Esophagus squamous epithelium (tissue), 5 donors: Measurements from ENCODE around the gene VANGL2. TPM values are rescaled to one million over a fixed set of nuclear protein-coding genes. Genes with fewer than 3 reads are reported as not detected.

Source experiments
- DNase-seq: peaks from one replicate; lab custom pipeline; 2025; lab: John Stamatoyannopoulos, UW
- H3K27ac ChIP-seq, 4 donors: fragments of 200-600 bp; sonication (generic); one replicate each; pipeline ENCODE4 v1.5.1; 2016 to 2019; ENCODE audit warnings: mild to moderate bottlenecking in 1 of 4
- H3K27me3 ChIP-seq, 4 donors: fragments of 200-600 bp; sonication (generic); 1 replicate in 3 of 4; 2 replicates in 1 of 4; pipeline versions ENCODE4 v1.5.1 to v1.6.0; 2017 to 2021; ENCODE audit warnings: antibody characterized with exemption in 1 of 4
- H3K36me3 ChIP-seq, 3 donors: fragments of 200-600 bp; sonication (generic); one replicate each; pipeline ENCODE4 v1.5.1; 2016 to 2019
- H3K4me1 ChIP-seq, 3 donors: fragments of 200-600 bp; sonication (generic); one replicate each; pipeline ENCODE4 v1.5.1; 2017 to 2019
- H3K4me3 ChIP-seq, 4 donors: fragments of 200-600 bp; sonication (generic); 1 replicate in 3 of 4; 2 replicates in 1 of 4; pipeline ENCODE4 v1.5.1; 2016 to 2019; ENCODE audit warnings: mild to moderate bottlenecking in 2 of 4, moderate library complexity in 1 of 4
- H3K9me3 ChIP-seq, 3 donors: fragments of 200-600 bp; sonication (generic); one replicate each; pipeline ENCODE4 v1.5.1; 2016 to 2019
- POLR2A ChIP-seq, 4 donors: fragments of 450-650 bp; IDR thresholded peaks; one replicate each; pipeline ENCODE4 v1.6.1; 2017; ENCODE audit warnings: antibody characterized with exemption in 4 of 4, mild to moderate bottlenecking in 4 of 4, moderate library complexity in 3 of 4
- WGBS, 2 donors: methylation state at CpG; one replicate each; pipeline ENCODE4 v1.1.5; 2018; 5-methylcytosine and 5-hydroxymethylcytosine counted together
- intact Hi-C: fragments of 100-400 bp; cut with DNase I; formaldehyde crosslinking; loops from one replicate; pipeline ENCODE4 v1.15.0; 2022
- total RNA-seq, 4 donors: library from RNA; depleted of rRNA; stranded (reverse); fragments of >200 nt; gene quantifications; one replicate each; pipeline ENCODE4 v1.1.0, GENCODE V29; 2016
- TF ChIP-seq, protein P1 (sequence below), 6 experiments: fragments of 450-650 bp in 4 of 6; fragments of 200-600 bp in 2 of 6; sonication (generic) in 2 of 6; IDR thresholded peaks; one replicate each; pipeline ENCODE4 v1.5.1; 2016 to 2019; ENCODE audit warnings: antibody characterized with exemption in 6 of 6, mild to moderate bottlenecking in 4 of 6, moderate library complexity in 4 of 6
- donor health status: DM: yes; HTN: yes; CAD: no.

VANGL2 gene
- total RNA-seq, 4 donors from 2014 or later, result 5.9 to 10.8 (median 7.7) TPM

DNA sequence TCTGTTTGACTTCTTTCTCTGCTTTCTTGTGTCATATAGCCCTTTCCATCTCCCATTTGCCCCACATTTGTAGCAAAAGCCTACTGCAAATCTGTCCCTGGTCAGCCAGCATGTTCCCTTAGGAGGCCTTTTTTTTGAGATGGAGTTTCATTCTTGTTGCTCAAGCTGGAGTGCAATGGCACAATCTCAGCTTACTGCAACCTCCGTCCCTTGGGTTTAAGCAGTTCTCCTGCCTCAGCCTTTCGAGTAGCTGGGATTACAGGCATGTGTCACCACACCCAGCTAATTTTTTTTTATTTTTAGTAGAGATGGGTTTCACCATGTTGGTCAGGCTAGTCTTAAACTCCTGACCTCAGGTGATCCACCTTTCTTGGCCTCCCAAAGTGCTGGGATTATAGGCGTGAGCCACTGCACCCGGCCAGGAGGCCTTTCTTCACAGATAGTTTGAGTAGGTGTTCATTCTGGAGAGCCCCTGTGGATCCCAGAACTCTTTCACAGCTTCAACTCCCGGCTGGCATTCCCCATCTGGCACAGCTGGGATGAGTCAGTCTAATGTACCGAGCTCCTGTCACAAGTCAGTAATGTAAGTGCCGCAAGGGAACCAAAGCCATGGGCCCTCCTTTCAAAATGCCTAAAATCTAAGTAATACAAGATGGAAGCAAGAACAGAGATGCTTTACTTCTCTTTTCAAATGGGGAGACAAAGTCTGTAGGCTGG is 42.9 kb upstream of the VANGL2 start:
- H3K36me3 ChIP-seq, result peaks cover 27 to 90% (median 46%) of the 10 kb centered on the region in 3 donors
- WGBS, 2 donors, result 81 to 88% methylated on average over 3 to 7 of the region's 7 CpGs
- no peak overlapping the region for H3K27ac ChIP-seq
- no peaks in the 10 kb centered on the region for H3K4me1 ChIP-seq
- TF ChIP-seq POLR2A (IDR thresholded peaks at IDR 0.05), result no peak
- TF ChIP-seq, protein P1, sequence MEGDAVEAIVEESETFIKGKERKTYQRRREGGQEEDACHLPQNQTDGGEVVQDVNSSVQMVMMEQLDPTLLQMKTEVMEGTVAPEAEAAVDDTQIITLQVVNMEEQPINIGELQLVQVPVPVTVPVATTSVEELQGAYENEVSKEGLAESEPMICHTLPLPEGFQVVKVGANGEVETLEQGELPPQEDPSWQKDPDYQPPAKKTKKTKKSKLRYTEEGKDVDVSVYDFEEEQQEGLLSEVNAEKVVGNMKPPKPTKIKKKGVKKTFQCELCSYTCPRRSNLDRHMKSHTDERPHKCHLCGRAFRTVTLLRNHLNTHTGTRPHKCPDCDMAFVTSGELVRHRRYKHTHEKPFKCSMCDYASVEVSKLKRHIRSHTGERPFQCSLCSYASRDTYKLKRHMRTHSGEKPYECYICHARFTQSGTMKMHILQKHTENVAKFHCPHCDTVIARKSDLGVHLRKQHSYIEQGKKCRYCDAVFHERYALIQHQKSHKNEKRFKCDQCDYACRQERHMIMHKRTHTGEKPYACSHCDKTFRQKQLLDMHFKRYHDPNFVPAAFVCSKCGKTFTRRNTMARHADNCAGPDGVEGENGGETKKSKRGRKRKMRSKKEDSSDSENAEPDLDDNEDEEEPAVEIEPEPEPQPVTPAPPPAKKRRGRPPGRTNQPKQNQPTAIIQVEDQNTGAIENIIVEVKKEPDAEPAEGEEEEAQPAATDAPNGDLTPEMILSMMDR (IDR thresholded peaks at IDR 0.05), result no peak
- DNase-seq, result no peak
- no peaks in the 10 kb centered on the region for H3K9me3 ChIP-seq
- intact Hi-C loops, result no loop called here
- H3K4me3 ChIP-seq, result no peak overlapping the region
- H3K27me3 ChIP-seq, result no peaks in the 10 kb centered on the region

DNA sequence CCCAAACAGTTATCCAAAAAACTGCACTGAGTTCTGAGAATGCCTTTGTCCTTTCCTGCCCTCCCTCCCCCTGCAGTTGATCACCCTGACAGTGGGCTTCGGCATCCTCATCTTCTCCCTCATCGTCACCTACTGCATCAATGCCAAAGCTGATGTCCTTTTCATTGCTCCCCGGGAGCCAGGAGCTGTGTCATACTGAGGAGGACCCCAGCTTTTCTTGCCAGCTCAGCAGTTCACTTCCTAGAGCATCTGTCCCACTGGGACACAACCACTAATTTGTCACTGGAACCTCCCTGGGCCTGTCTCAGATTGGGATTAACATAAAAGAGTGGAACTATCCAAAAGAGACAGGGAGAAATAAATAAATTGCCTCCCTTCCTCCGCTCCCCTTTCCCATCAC is 42.3 kb upstream of the VANGL2 start:
- Histone ChIP-seq H3K27ac (no peak overlapping the region), H3K36me3 (peaks cover 26 to 84% (median 40%) of the 10 kb centered on the region in 3 donors), H3K4me1 (no peaks in the 10 kb centered on the region), H3K4me3 (no peak overlapping the region), H3K9me3 (no peaks in the 10 kb centered on the region), H3K27me3 (no peaks in the 10 kb centered on the region)
- WGBS, 2 donors, result 81 to 82% methylated on average over 4 of the region's 4 CpGs
- no peak for DNase-seq
- intact Hi-C loops, result no loop called here
- no peak for TF ChIP-seq POLR2A (IDR thresholded peaks at IDR 0.05)
- TF ChIP-seq, protein P1 (IDR thresholded peaks at IDR 0.05), result no peak

- no peak overlapping the region for H3K27ac ChIP-seq
- no peaks in the 10 kb centered on the region for H3K27me3 ChIP-seq
- 72 to 85% methylated on average over 7 to 8 of the region's 9 CpGs for WGBS, 2 donors
- H3K9me3 ChIP-seq, result no peaks in the 10 kb centered on the region
- no peak for DNase-seq
- H3K36me3 ChIP-seq, result peaks cover 10 to 67% (median 24%) of the 10 kb centered on the region in 3 donors
- no peak overlapping the region for H3K4me3 ChIP-seq
- TF ChIP-seq, protein P1 (IDR thresholded peaks at IDR 0.05), result no peak
- TF ChIP-seq POLR2A (IDR thresholded peaks at IDR 0.05), result no peak
- intact Hi-C loops, result no loop called here
- H3K4me1 ChIP-seq, result no peaks in the 10 kb centered on the region
Measured at GRCh38 chr1:160359559-160360226, 40.7 kb upstream of the VANGL2 start.

DNA sequence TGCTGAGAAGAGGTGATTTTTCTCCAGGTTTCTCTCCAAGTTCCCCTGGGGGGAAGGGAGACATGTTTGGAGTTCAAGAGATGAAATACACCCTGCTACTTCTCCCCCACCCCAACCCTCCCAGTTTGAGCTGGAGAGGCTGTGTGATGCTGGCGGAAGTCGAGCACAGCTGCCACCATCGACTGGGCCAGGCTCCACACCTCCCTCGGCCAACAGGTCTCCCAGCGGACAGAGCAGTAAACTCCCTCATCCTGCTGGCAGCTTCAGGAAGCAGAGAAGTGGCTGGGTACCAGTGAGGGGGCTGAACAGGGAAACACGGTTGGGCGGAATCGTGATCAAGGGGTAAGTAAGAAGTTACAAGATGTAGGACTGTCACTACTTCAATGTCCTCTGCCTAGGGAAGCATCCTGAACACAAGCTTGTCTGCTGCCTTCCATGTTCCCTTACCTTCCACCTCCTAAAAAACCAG is 40.1 kb upstream of the VANGL2 start:
- TF ChIP-seq, protein P1 (IDR thresholded peaks at IDR 0.05), result no peak
- no peak for TF ChIP-seq POLR2A (IDR thresholded peaks at IDR 0.05)
- intact Hi-C loops, result no loop called here
- DNase-seq, result no peak
- Histone ChIP-seq H3K27me3 (no peaks in the 10 kb centered on the region), H3K27ac (no peak overlapping the region), H3K4me3 (no peak overlapping the region), H3K9me3 (no peaks in the 10 kb centered on the region), H3K4me1 (no peaks in the 10 kb centered on the region), H3K36me3 (peaks cover 7 to 62% (median 18%) of the 10 kb centered on the region in 3 donors)
- 89 to 91% methylated on average over 4 to 5 of the region's 8 CpGs for WGBS, 2 donors

DNA sequence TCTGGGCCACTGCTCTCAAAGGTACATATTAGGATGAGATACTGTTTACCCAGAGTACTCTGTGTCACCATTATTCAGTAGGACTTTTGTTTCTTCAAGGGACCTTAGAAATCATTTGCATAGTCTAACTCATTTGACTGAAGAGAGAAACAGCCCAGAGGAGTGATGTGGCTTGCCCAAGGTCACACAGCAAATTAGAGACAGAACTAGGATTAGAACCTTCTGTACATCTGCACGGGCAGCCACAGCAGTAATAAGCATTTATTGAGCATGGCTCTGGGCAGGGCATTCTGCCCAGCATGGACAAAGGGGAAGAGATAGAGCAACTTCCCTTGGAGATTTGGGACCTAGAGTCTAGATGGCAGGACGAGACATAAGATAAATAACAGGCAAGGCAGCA is 39.2 kb upstream of the VANGL2 start:
- peaks cover 0 to 52% (median 11%) of the 10 kb centered on the region in 3 donors for H3K36me3 ChIP-seq
- H3K4me1 ChIP-seq, result no peaks in the 10 kb centered on the region
- H3K4me3 ChIP-seq, result no peak overlapping the region
- TF ChIP-seq POLR2A (IDR thresholded peaks at IDR 0.05), result no peak
- TF ChIP-seq, protein P1 (IDR thresholded peaks at IDR 0.05), result no peak
- intact Hi-C loops, result no loop called here
- DNase-seq, result no peak
- WGBS, 2 donors, result 79 to 94% methylated on average over 2 of the region's 2 CpGs
- H3K9me3 ChIP-seq, result no peaks in the 10 kb centered on the region
- no peaks in the 10 kb centered on the region for H3K27me3 ChIP-seq
- H3K27ac ChIP-seq, result no peak overlapping the region
